ENCODE data around the gene NCEH1. TPM values are rescaled to one million over a fixed set of nuclear protein-coding genes. Genes with fewer than 3 reads are reported as not detected.
"Not testable (repeated sequence)": the region's sequence is repeated elsewhere in the genome, so short reads cannot be mapped to it uniquely, and the experiment has no call there.

Gene NCEH1
- total and polyA plus RNA-seq, 2 of the 13 experiments (the other 11 are each of a cell fraction or from before 2014, with no cell fraction given), result 12.9 to 21.4 TPM

DNA sequence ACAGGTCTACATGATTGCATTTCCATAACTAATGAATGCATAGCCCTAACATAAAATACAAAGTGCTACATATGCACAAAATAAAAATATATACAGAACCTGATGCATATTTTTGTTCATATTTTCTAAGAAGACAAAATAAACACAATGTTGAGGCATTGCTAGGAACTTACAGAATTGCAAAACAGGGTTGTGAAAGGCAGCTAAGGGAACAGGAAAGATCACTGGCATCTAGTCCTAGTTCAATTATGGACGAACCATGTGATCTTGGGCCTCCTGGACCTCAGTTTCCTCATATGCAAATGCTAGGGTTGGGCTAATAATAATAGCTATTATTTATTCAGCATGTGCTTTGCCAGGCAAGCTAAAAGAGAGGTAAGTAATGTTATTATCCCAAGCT is 15.5 kb upstream of the NCEH1 start (continued):
- TF ChIP-seq, protein P1, sequence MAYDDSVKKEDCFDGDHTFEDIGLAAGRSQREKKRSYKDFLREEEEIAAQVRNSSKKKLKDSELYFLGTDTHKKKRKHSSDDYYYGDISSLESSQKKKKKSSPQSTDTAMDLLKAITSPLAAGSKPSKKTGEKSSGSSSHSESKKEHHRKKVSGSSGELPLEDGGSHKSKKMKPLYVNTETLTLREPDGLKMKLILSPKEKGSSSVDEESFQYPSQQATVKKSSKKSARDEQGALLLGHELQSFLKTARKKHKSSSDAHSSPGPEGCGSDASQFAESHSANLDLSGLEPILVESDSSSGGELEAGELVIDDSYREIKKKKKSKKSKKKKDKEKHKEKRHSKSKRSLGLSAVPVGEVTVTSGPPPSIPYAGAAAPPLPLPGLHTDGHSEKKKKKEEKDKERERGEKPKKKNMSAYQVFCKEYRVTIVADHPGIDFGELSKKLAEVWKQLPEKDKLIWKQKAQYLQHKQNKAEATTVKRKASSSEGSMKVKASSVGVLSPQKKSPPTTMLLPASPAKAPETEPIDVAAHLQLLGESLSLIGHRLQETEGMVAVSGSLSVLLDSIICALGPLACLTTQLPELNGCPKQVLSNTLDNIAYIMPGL (CRISPR knock-in tag; IDR thresholded peaks at IDR 0.05; ENCODE audit: borderline replicate concordance in 1 of 2, low read depth in 1 of 2), result no peak
- TF ChIP-seq KLF12 (CRISPR knock-in tag; IDR thresholded peaks at IDR 0.05; ENCODE audit: borderline replicate concordance) (no peak), ZNF572 (CRISPR knock-in tag; IDR thresholded peaks at IDR 0.05) (no peak), ZNF121 (CRISPR knock-in tag; IDR thresholded peaks at IDR 0.05) (no peak), ZNF782 (CRISPR knock-in tag; IDR thresholded peaks at IDR 0.05; ENCODE audit: borderline replicate concordance) (no peak), ZNF709 (CRISPR knock-in tag; IDR thresholded peaks at IDR 0.05) (no peak)
- TF ChIP-seq, protein P2, sequence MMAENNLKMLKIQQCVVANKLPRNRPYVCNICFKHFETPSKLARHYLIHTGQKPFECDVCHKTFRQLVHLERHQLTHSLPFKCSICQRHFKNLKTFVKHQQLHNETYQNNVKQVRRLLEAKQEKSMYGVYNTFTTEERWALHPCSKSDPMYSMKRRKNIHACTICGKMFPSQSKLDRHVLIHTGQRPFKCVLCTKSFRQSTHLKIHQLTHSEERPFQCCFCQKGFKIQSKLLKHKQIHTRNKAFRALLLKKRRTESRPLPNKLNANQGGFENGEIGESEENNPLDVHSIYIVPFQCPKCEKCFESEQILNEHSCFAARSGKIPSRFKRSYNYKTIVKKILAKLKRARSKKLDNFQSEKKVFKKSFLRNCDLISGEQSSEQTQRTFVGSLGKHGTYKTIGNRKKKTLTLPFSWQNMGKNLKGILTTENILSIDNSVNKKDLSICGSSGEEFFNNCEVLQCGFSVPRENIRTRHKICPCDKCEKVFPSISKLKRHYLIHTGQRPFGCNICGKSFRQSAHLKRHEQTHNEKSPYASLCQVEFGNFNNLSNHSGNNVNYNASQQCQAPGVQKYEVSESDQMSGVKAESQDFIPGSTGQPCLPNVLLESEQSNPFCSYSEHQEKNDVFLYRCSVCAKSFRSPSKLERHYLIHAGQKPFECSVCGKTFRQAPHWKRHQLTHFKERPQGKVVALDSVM (CRISPR knock-in tag; IDR thresholded peaks at IDR 0.05), result no peak

DNA sequence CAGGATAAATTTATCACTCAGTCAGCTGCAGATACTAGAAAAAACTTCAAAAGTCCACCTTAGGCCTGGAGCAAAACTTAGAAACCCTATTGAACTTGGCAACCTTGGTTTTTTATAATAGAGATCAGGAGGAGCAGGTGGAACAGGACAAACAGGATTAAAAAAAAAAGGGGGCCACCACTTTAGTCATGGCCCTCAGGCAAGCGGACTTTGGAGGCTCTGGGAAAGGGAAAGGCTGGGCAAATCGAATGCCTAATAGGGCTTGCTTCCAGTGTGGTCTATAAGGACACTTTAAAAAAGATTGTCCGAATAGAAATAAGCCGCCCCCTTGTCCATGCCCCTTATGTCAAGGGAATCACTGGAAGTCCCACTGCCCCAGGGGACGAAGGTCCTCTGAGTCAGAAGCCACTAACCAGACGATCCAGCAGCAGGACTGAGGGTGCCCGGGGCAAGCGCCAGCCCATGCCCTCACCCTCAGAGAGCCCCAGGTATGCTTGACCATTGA is 11.7 kb upstream of the NCEH1 start:
- FAIRE-seq; BruUV-seq (replicated peaks); ATAC-seq; H3K27ac ChIP-seq (ENCODE audit: extremely low read length, insufficient read depth, low read length); H3K9ac ChIP-seq (ENCODE audit: insufficient read depth, low read depth, low read length); CTCF ChIA-PET (ENCODE audit: low intra/inter-chr PET ratio, low total read pairs); H3K36me3 ChIP-seq (replicated peaks in 1 of 2; ENCODE audit: control insufficient read depth in 1 of 2, insufficient read depth in 2 of 2, low read length in 2 of 2); intact Hi-C loops (cut with micrococcal nuclease; ENCODE audit: unreplicated experiment); DNase-seq (ENCODE audit: low spot score); POLR2A ChIA-PET; in situ Hi-C loops (cut with HindIII; ENCODE audit: extremely low pct_ligation_motif_present, low pct_unique_long_range_greater_than_20kb); H3K4me2 ChIP-seq (ENCODE audit: low read depth, low read length); H3K9me3 ChIP-seq (ENCODE audit: low read length); H3K79me2 ChIP-seq (ENCODE audit: insufficient read depth, low read length); H4K20me1 ChIP-seq (ENCODE audit: insufficient read depth, low read length); H3K4me3 ChIP-seq (replicated peaks in 1 of 3; ENCODE audit: insufficient read depth in 1 of 3, low read depth in 2 of 3, low read length in 3 of 3); H2AFZ ChIP-seq (ENCODE audit: low read length); H3K27me3 ChIP-seq (ENCODE audit: control insufficient read depth in 1 of 2, insufficient read depth in 2 of 2, low read length in 2 of 2): not testable (repeated sequence)
- H3K4me1 ChIP-seq (ENCODE audit: insufficient read depth, low read length), result peaks cover 20% of the 10 kb centered on the region
- WGBS (ENCODE audit: low lambda C conversion rate), result 33% methylated on average over 8 of the region's 8 CpGs
